MM.1S (cell line): ENCODE measurements around the gene SOX18.

Experiments
- EZH2 ChIP-seq: fragments of 300-600 bp; sonication (generic); optimal IDR thresholded peaks from 2 replicates; pipeline ENCODE3; 2017; ENCODE audit warnings: low read depth, mild to moderate bottlenecking, antibody characterized with exemption, low read length, mixed read lengths
- TF ChIP-seq, protein P1 (sequence below): fragments of 300-600 bp; sonication (generic); IDR thresholded peaks from 2 replicates; pipeline ENCODE4 v1.5.1; 2016; ENCODE audit warnings: antibody characterized with exemption, low read length, mixed read lengths

DNA sequence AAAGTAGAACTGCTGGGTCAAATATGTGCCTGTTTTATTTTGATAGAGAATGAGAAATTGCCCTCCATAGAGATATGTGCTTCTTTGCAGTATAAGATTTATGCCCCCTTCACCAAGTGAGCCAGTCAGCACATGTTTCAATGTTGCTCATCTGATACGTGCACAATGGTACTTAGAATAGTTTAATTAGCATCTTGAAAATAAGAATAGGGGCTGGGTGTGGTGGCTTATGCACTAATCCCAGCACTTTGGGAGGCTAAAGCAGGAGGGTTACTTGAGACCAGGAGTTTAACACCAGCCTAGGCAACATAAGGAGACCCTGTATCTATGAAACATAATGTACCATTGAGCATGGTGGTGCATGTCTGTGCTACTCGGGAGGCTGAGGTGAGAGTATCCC lies 33.8 kb downstream of the SOX18 start:
- TF ChIP-seq, protein P1, sequence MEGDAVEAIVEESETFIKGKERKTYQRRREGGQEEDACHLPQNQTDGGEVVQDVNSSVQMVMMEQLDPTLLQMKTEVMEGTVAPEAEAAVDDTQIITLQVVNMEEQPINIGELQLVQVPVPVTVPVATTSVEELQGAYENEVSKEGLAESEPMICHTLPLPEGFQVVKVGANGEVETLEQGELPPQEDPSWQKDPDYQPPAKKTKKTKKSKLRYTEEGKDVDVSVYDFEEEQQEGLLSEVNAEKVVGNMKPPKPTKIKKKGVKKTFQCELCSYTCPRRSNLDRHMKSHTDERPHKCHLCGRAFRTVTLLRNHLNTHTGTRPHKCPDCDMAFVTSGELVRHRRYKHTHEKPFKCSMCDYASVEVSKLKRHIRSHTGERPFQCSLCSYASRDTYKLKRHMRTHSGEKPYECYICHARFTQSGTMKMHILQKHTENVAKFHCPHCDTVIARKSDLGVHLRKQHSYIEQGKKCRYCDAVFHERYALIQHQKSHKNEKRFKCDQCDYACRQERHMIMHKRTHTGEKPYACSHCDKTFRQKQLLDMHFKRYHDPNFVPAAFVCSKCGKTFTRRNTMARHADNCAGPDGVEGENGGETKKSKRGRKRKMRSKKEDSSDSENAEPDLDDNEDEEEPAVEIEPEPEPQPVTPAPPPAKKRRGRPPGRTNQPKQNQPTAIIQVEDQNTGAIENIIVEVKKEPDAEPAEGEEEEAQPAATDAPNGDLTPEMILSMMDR, result no peak
- TF ChIP-seq EZH2, result no peak
